Measurements from ENCODE around the gene C16orf86.

DNA sequence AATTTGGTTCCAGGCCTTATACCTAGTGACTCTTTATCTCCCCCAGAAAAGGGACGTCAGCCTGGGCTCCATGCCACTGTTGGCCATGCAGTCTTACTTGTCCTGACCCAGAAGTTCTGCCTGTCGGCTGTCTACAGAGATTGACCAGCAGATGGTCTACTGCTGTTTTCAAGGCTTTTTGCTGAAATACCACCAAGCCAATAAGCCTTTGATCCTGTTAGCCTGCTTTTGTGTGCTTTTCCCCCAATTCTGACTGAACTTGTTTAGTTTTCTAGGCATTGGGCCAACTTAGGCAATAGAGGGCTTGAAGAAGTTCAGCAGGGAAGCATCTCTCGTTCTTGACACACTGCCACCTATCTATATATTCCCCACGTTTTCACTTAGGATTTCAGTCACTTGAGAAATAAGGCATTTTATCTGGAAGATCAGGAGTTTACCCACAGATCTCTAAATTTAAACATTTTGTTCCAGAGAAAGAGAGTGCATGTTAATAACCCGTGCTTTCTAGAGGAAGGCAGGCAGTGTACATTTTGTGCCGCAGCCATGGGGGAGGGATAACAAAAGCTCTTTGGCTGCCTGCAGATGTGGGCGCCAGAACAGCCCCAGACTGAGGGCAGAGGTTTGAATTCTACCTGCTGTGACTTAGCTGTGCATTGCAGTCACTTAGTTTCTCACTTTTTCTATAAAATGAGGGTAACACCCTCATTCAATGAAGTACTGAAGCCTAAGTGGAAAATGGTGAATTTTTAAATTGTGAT, 34.0 kb upstream of the C16orf86 start:
- TF ChIP-seq GLIS3 (CRISPR knock-in tag; IDR thresholded peaks at IDR 0.05) (no peak), RARB (CRISPR knock-in tag; IDR thresholded peaks at IDR 0.05) (no peak)
- TF ChIP-seq, protein P1, sequence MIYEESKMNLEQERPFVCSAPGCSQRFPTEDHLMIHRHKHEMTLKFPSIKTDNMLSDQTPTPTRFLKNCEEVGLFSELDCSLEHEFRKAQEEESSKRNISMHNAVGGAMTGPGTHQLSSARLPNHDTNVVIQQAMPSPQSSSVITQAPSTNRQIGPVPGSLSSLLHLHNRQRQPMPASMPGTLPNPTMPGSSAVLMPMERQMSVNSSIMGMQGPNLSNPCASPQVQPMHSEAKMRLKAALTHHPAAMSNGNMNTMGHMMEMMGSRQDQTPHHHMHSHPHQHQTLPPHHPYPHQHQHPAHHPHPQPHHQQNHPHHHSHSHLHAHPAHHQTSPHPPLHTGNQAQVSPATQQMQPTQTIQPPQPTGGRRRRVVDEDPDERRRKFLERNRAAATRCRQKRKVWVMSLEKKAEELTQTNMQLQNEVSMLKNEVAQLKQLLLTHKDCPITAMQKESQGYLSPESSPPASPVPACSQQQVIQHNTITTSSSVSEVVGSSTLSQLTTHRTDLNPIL (CRISPR knock-in tag; IDR thresholded peaks at IDR 0.05; ENCODE audit: low read depth) = no peak

Data from SK-N-SH treated with all-trans-retinoic acid at 6 μM for 48 hours (cell line).